Stomach smooth muscle (tissue), 2 donors: Measurements from ENCODE around the gene FGFBP1.

Experiments
- H3K27ac ChIP-seq: one replicate; pipeline ENCODE4 v1.7.0; 2013; ENCODE audit warnings: mild to moderate bottlenecking, low read length, inconsistent platforms
- H3K27me3 ChIP-seq, 2 donors: one replicate each; pipeline ENCODE4 v1.7.0; 2013; ENCODE audit warnings: low read length in 2 of 2; ENCODE audit not compliant: insufficient read depth in 2 of 2, control insufficient read depth in 1 of 2
- H3K36me3 ChIP-seq, 2 donors: one replicate each; pipeline ENCODE4 v1.7.0; 2013; ENCODE audit warnings: low read length in 2 of 2; ENCODE audit not compliant: control insufficient read depth in 2 of 2, insufficient read depth in 2 of 2
- H3K4me1 ChIP-seq: one replicate; pipeline ENCODE4 v1.7.0; 2013; ENCODE audit warnings: low read length; ENCODE audit not compliant: control insufficient read depth, insufficient read depth
- H3K4me3 ChIP-seq, 2 donors: one replicate each; pipeline ENCODE4 v1.7.0; 2013; ENCODE audit warnings: low read length in 2 of 2
- H3K9ac ChIP-seq, 2 donors: one replicate each; pipeline ENCODE4 v1.7.0; 2013; ENCODE audit warnings: low read length in 2 of 2, mild to moderate bottlenecking in 1 of 2
- H3K9me3 ChIP-seq, 2 donors: one replicate each; pipeline ENCODE4 v1.7.0; 2013; ENCODE audit warnings: low read length in 2 of 2; ENCODE audit not compliant: control insufficient read depth in 2 of 2
- donor health status: healthy.
- donor health status: Pancreatic carcinoma.

The FGFBP1 gene

DNA sequence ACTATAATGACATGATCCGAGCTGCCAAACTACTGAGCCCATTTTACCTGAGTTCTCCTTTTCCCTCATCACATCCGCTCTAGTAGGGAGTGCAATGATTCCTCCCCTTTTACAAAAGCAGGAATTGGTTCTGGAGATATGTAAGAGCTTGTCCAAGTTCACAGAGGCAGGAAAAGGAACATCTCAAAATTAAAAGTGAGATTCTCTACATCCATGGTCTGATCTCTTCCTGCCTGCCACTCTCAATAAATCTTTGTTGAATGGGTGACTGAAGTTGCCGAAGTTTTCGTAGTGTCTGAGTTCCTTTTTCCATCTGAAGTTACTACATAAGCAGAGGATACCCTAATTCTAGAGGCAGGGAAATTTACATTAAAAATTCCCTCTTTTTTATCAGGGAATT, at the start of gene FGFBP1:
FGFBP1 (minus strand) TSS at position 101 of the 400 bp plus-strand sequence. CDS start 2,108 bp downstream, outside the sequence.
- Histone ChIP-seq H3K27ac (no peak within 1 kb of the TSS), H3K9ac (no peak within 1 kb of the TSS)

DNA sequence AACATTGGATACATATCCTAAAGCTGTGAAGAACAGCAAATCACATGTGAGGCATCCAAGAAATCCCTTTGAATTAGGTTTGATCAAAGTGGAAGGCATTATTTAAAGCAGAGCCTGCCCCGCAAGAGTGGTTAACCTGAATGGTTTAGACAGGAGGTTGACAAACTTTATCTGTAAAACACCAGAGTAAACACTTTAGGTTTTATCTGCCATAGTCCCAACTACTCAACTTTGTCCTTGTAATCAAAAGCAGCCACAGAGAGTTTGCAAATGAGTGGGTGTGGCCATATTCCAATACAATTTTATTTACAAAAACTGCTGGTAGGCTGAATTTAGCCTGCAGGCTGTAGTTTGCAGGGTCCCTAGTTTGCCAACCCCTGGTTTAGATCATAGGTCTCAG, 49.7 kb upstream of the FGFBP1 start:
- Histone ChIP-seq H3K9me3 (no peaks in the 10 kb centered on the region), H3K27ac (no peak overlapping the region), H3K36me3 (no peaks in the 10 kb centered on the region), H3K4me1 (no peaks in the 10 kb centered on the region), H3K4me3 (no peak overlapping the region), H3K9ac (no peak overlapping the region), H3K27me3 (peaks cover 0 to 2% of the 10 kb centered on the region in 2 donors)

More for the DNA sequence above, at the start of gene FGFBP1:
- Histone ChIP-seq H3K4me3 (no peak within 1 kb of the TSS), H3K27me3 (peaks cover 0 to 2% of the 10 kb centered on the region in 2 donors), H3K36me3 (no peaks in the 10 kb centered on the region), H3K9me3 (no peaks in the 10 kb centered on the region), H3K4me1 (no peaks in the 10 kb centered on the region)

DNA sequence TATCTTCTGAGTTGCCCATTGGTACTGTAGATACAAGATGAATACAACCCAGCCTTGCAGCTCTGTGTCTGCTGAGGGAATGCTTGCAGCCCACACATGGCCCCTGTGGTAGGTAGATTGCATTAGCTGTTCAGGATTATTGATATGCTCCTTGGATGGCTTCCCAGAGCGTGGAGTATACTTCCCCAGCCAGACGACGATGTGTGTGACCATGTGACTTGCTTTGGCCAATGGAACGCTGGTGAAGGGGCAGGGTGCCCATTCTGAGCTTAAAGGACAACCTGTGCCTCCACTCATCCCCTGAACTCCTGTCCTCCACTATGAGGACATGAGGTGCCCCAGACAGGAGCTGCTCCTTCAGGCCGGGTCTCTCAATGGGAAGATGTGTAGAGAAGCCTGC, 48.4 kb upstream of the FGFBP1 start:
- no peak overlapping the region for H3K9ac ChIP-seq
- peaks cover 0 to 2% of the 10 kb centered on the region in 2 donors for H3K27me3 ChIP-seq
- H3K4me1 ChIP-seq = no peaks in the 10 kb centered on the region
- no peaks in the 10 kb centered on the region for H3K36me3 ChIP-seq
- H3K27ac ChIP-seq = no peak overlapping the region
- no peaks in the 10 kb centered on the region for H3K9me3 ChIP-seq
- H3K4me3 ChIP-seq = no peak overlapping the region

DNA sequence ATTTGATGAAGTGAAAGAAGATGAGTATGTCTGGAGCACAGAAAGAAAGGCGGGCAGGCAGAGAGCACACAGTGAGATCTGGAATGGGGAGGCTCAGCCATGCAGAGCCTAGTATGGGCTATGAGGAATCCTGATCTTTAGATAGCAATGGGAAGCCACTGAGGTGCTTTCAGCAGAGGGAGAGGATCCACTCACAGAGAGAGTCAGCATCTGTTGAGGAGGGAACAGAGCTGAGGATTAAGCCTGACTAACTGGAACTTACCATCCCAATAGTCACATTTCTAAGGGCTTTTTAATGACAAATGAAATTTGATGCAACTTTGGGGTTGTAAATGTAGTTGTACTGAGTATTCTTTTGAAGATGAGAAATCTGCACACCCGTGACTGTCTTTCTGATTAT, 45.1 kb upstream of the FGFBP1 start:
- no peaks in the 10 kb centered on the region for H3K36me3 ChIP-seq
- H3K27me3 ChIP-seq = no peaks in the 10 kb centered on the region
- no peak overlapping the region for H3K27ac ChIP-seq
- no peak overlapping the region for H3K4me3 ChIP-seq
- no peaks in the 10 kb centered on the region for H3K4me1 ChIP-seq
- no peak overlapping the region for H3K9ac ChIP-seq
- no peaks in the 10 kb centered on the region for H3K9me3 ChIP-seq

DNA sequence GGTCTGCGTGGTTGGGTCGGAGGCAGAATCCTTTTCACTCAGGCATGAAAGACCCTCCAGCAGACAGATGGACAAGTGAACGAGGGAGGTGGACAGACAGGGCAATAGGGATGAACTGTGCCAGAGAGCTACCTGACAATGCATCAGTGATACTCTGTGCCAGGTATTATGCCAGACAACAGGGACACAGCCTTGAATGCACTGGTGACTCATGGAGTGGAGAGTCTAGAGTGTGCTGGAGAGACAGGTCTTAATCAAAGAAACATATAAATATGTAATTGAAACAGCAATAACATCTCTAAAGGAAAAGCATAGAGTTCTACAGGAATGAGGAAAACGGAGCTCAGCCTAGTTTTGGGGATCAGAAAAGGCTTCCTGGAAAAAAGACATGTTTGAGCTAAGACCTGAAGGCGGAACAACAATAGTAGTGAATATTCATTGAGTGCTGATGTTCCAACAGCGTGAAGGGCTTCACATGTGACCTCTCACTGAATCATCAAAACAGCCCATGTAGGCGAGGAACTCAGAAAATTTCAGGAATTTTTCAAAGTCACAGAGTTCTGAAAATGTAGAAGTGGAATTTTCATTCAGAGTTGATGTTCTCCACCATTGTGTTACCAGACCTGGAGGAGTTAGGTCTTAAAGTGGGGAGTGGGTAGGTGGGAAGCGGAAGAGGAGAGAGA, 44.4 kb upstream of the FGFBP1 start:
- Histone ChIP-seq H3K27me3 (no peaks in the 10 kb centered on the region), H3K9me3 (no peaks in the 10 kb centered on the region), H3K36me3 (no peaks in the 10 kb centered on the region), H3K9ac (no peak overlapping the region), H3K4me3 (no peak overlapping the region), H3K4me1 (no peaks in the 10 kb centered on the region), H3K27ac (no peak overlapping the region)

DNA sequence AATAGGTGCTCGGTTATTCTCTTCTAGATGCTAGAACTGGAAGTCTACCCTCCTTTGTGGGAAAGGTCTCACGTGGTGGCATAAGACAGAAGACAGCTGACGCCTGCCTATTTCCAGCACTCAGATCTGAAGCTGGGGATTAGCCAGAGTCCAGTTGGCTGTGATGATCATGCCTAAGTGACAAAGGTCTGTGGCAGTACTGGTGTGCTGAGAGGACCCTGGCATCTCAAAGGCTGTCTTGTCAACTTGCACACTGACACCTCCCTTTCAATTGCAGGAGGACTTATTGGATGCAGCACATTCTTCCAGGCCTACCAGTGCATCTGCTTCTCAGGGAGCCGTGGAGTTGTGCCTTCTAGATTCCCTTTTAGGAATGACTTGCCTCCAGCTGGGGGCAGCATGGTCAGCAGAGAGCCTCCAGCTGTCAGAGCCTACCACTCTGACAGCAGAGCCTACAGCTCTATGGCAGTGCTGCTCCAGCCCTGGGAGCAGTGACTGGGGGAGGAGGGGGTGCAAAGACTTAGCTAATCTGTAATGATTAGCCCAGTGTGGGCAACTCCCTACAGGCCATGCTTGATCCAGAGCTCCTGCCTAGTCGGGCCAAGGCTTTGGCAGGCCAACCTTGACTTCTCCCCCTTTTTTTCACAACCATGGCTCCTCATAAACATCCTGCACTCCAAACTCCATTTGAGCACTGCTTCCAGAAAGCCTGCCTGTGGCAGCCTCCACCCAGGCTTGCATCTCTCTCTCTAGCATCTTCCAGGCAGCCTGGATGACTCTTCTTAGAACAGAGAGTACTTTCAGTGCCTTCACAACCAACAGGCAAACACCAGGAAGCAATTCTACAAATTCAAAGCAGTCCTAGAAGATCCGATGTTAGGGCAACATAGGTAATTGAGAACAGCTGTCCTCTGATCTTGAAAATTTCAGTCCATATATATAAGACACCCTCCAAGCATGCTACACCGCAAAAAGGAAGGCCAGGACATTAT, 38.2 kb upstream of the FGFBP1 start:
- no peak overlapping the region for H3K4me3 ChIP-seq
- no peak overlapping the region for H3K27ac ChIP-seq
- H3K4me1 ChIP-seq = no peaks in the 10 kb centered on the region
- no peaks in the 10 kb centered on the region for H3K36me3 ChIP-seq
- H3K9ac ChIP-seq = no peak overlapping the region
- H3K9me3 ChIP-seq = no peaks in the 10 kb centered on the region
- peaks cover 0 to 2% of the 10 kb centered on the region in 2 donors for H3K27me3 ChIP-seq

DNA sequence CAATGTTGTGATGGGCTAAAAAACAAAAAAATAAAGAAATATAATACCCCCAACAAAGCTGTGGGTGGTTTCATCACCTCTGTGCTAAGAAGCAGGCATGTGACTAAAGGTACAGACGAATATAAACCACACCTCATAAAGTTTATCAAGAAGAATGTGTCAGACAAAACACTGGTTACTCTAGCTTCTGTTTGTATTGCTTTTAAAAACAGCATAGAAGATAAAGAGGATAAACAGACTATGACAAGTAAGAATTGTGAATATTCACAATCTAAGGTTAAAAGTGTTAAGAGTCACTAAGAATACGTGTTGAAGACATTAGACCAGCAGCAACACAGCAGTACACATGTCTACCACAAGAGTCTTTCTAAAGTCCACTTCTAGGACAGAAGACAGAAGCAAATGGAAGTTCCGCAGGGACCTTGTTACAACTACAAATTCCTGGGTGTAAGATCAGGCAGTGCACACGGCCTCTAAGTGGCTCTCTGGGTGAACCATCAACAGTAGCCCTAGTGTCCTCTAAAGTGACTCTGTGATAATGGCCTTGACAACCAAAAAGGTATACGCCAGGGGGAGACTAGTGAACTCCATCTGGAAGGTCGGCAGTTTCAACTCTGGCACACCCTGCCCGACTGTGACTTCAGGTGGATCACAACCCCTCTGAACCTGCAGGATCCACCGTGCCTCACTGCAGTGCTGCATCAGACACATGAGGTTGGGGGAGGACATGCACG, 32.7 kb upstream of the FGFBP1 start:
- Histone ChIP-seq H3K27me3 (peaks cover 0 to 4% of the 10 kb centered on the region in 2 donors), H3K27ac (no peak overlapping the region), H3K4me1 (no peaks in the 10 kb centered on the region), H3K4me3 (no peak overlapping the region), H3K9me3 (peaks cover under 1 to 6% of the 10 kb centered on the region in 2 donors), H3K36me3 (no peaks in the 10 kb centered on the region), H3K9ac (no peak overlapping the region)

DNA sequence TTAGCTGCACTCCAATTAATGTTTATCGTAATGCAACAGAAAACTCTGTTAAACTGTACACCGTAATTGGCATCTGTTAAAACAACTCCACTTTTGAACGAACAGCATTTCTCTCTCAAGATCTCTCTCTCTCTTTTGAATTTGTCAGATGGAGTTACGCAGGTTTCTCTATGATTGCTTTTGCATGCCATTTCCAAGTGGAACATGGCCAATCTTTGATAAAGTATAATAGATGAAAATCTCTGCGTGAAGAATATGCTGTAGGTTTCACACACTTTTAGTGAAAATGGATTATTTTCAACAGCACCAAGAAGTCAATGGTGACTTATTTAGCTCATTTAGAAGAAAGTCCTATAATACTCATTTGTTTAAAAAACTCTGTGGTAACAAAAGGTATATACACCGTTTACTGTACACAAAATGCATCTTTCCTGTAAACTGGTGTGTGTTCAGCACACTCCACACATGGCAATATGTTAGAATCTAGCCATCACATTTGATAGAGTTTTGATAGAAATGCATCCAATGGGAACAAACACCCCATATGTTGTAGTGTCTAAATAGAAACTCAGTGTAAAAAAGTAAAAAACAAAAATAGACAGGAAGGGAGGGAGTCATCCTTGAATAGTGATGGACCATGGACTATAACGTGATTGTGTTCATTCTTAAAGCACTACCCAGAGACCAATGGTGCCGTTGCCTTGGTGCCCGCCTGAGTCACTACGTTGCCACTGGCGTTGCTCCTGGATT, 30.2 kb upstream of the FGFBP1 start:
- Histone ChIP-seq H3K27me3 (peaks cover 0 to 4% of the 10 kb centered on the region in 2 donors), H3K4me3 (no peak overlapping the region), H3K9me3 (peaks cover 3 to 6% of the 10 kb centered on the region in 2 donors), H3K36me3 (no peaks in the 10 kb centered on the region), H3K9ac (no peak overlapping the region), H3K4me1 (no peaks in the 10 kb centered on the region), H3K27ac (no peak overlapping the region)

DNA sequence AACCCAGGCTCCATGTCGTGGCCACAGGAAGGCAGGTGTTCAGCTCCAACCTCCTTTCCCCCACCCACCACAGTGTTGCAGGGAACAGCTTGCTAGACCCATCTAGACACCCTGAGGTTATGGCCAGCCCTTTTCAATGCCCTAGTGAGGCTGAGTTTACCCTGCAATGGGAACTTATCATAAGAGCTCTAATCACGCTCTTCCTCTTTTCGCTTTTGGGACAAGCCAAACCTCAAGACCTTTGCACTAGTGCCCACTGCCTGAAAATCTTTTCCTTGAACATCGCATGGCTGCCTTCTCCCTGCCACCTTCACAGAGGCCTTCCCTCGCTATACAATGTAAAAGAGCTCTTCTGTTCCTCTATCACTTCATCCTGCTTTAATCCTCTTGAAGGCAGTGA, 26.8 kb upstream of the FGFBP1 start:
- Histone ChIP-seq H3K9me3 (peaks cover 3 to 6% of the 10 kb centered on the region in 2 donors), H3K9ac (no peak overlapping the region), H3K4me3 (no peak overlapping the region), H3K4me1 (no peaks in the 10 kb centered on the region), H3K27me3 (peaks cover 0 to 2% of the 10 kb centered on the region in 2 donors), H3K36me3 (no peaks in the 10 kb centered on the region), H3K27ac (no peak overlapping the region)

DNA sequence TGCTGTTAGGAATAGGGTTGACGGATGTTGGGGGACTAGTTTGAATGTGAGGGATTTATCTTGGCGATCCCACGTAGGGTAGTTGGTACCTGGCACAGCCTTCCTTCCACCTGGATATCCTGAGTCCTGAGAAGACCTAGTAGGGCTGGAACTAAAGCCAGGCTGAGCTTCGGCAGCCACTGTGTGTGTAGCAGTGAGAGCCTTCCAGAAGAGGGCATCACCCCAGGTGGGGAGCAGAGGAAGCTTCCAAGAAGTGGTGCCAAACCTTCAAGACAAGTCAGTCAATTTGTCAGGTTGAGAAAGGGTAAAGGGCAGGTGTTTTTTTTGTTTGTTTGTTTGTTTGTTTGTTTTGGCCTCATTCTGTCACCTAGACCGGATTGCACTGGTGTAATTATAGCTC, 25.6 kb upstream of the FGFBP1 start:
- peaks cover 0 to 2% of the 10 kb centered on the region in 2 donors for H3K27me3 ChIP-seq
- no peaks in the 10 kb centered on the region for H3K36me3 ChIP-seq
- H3K4me1 ChIP-seq = no peaks in the 10 kb centered on the region
- H3K27ac ChIP-seq = no peak overlapping the region
- no peak overlapping the region for H3K4me3 ChIP-seq
- H3K9me3 ChIP-seq = peaks cover 3 to 6% of the 10 kb centered on the region in 2 donors
- no peak overlapping the region for H3K9ac ChIP-seq
